ENCODE measurements around the gene TMEM221.

The TMEM221 gene

GRCh38 chr19:17411801-17412200 is 36.7 kb downstream of the TMEM221 start:
- no peak overlapping the region for H3K4me3 ChIP-seq (ENCODE audit: low read depth, low read length)
- no peak for TF ChIP-seq CTCF (IDR thresholded peaks at IDR 0.05; ENCODE audit: low read depth, low read length)

- TF ChIP-seq CTCF (IDR thresholded peaks at IDR 0.05; ENCODE audit: low read depth, low read length): no peak
- no peak overlapping the region for H3K4me3 ChIP-seq (ENCODE audit: low read depth, low read length)
These were observed 38.5 kb downstream of the TMEM221 start for GRCh38 chr19:17409990-17410389.

GRCh38 chr19:17406887-17407196 is 41.6 kb downstream of the TMEM221 start:
- no peak overlapping the region for H3K4me3 ChIP-seq (ENCODE audit: low read depth, low read length)
- TF ChIP-seq CTCF (IDR thresholded peaks at IDR 0.05; ENCODE audit: low read depth, low read length): no peak

GRCh38 chr19:17406046-17406886 is 42.2 kb downstream of the TMEM221 start:
- H3K4me3 ChIP-seq (ENCODE audit: low read depth, low read length): no peak overlapping the region
- TF ChIP-seq CTCF (IDR thresholded peaks at IDR 0.05; ENCODE audit: low read depth, low read length): no peak

GRCh38 chr19:17405250-17406045 is 43.0 kb downstream of the TMEM221 start, which contains the start of gene BST2:
Gene BST2 (minus strand): TSS chr19:17405630. CDS start chr19:17405575, 55 bp downstream.
- no peak for TF ChIP-seq CTCF (IDR thresholded peaks at IDR 0.05; ENCODE audit: low read depth, low read length)
- no peak within 1 kb of the TSS for H3K4me3 ChIP-seq (ENCODE audit: low read depth, low read length)

GRCh38 chr19:17404621-17405249 is 43.7 kb downstream of the TMEM221 start:
- no peak overlapping the region for H3K4me3 ChIP-seq (ENCODE audit: low read depth, low read length)
- no peak for TF ChIP-seq CTCF (IDR thresholded peaks at IDR 0.05; ENCODE audit: low read depth, low read length)

Measured in WI38 (cell line).